Uterus (tissue), 2 donors: ENCODE data around the gene NOTCH3.
A peak's percentile ranks its signal among the peaks of the same experiment; 100 is the strongest.

Experiments
- CTCF ChIP-seq, 4 experiments: fragments of 200-600 bp in 2 of 4; fragments of 450-650 bp in 2 of 4; sonication (generic) in 2 of 4; IDR thresholded peaks; one replicate each; pipeline ENCODE4 v1.5.1; 2016 to 2019; ENCODE audit warnings: antibody characterized with exemption in 4 of 4, mild to moderate bottlenecking in 2 of 4, moderate library complexity in 1 of 4
- POLR2A ChIP-seq, 2 donors: fragments of 450-650 bp; IDR thresholded peaks; one replicate each; pipeline ENCODE4 v1.6.1; 2016; ENCODE audit warnings: antibody characterized with exemption in 2 of 2, mild to moderate bottlenecking in 1 of 2, moderate library complexity in 1 of 2

GRCh38 chr19:15195371-15196334 lies 5.1 kb downstream of the NOTCH3 start:
- TF ChIP-seq CTCF (IDR thresholded peaks at IDR 0.05) (peak in 2 of 4 experiments; percentile 30 to 38), POLR2A (IDR thresholded peaks at IDR 0.05) (no peak)
